HepG2 (cell line): ENCODE measurements around the gene ST3GAL2. TPM values are rescaled to one million over a fixed set of nuclear protein-coding genes. Genes with fewer than 3 reads are reported as not detected.

ENCODE experiments used
- AGO1 ChIP-seq: fragments of 200-400 bp; formaldehyde crosslinking; IDR thresholded peaks from 2 replicates; pipeline ENCODE4 v1.6.1; 2017; ENCODE audit warnings: mild to moderate bottlenecking, low read depth, low read length, moderate library complexity; ENCODE audit not compliant: poor library complexity, severe bottlenecking
- ARNT2 ChIP-seq: sonication (generic); formaldehyde crosslinking; IDR thresholded peaks from 2 replicates; pipeline ENCODE4 v1.8.0; 2022; ENCODE audit warnings: mild to moderate bottlenecking, low read depth, missing genetic modification reagents, moderate library complexity
- ESRRA ChIP-seq: sonication (generic); formaldehyde crosslinking; IDR thresholded peaks from 2 replicates; pipeline ENCODE4 v1.5.1; 2020; ENCODE audit warnings: mild to moderate bottlenecking, low read depth, missing genetic modification reagents
- KMT2B ChIP-seq: IDR thresholded peaks from 2 replicates; pipeline ENCODE4 v1.6.1; 2016; ENCODE audit warnings: missing genetic modification reagents, missing compliant biosample characterization
- MEIS1 ChIP-seq: sonication (generic); formaldehyde crosslinking; IDR thresholded peaks from 2 replicates; pipeline ENCODE4 v1.9.0; 2021; ENCODE audit warnings: mild to moderate bottlenecking, missing genetic modification reagents, moderate library complexity, borderline replicate concordance
- NONO ChIP-seq, 2 experiments: fragments of 450-650 bp in 1 of 2; sonication (generic) in 1 of 2; formaldehyde crosslinking in 1 of 2; IDR thresholded peaks in 1 of 2; conservative IDR thresholded peaks in 1 of 2; 2 replicates each; pipeline versions ENCODE4 v1.6.1 to v1.8.0; 2017 to 2022; ENCODE audit warnings: mild to moderate bottlenecking in 1 of 2, missing genetic modification reagents in 1 of 2, moderate library complexity in 1 of 2
- PHF20 ChIP-seq: sonication (generic); formaldehyde crosslinking; IDR thresholded peaks from 2 replicates; pipeline ENCODE4 v1.5.0; 2020; ENCODE audit warnings: mild to moderate bottlenecking, missing genetic modification reagents
- PRDM15 ChIP-seq: sonication (generic); formaldehyde crosslinking; IDR thresholded peaks from 2 replicates; pipeline ENCODE4 v1.4.0; 2020; ENCODE audit warnings: missing genetic modification reagents
- PRMT3 ChIP-seq: sonication (generic); formaldehyde crosslinking; IDR thresholded peaks from 2 replicates; pipeline ENCODE4 v1.8.1; 2022; ENCODE audit warnings: low read depth, mild to moderate bottlenecking, moderate library complexity, missing genetic modification reagents, borderline replicate concordance
- SCMH1 ChIP-seq: sonication (generic); formaldehyde crosslinking; IDR thresholded peaks from 2 replicates; pipeline ENCODE4 v1.9.0; 2021; ENCODE audit warnings: missing genetic modification reagents, mild to moderate bottlenecking, borderline replicate concordance
- ZFP36L1 ChIP-seq: sonication (generic); formaldehyde crosslinking; IDR thresholded peaks from 2 replicates; pipeline ENCODE4 v1.8.0; 2022; ENCODE audit warnings: mild to moderate bottlenecking, missing genetic modification reagents, moderate library complexity
- ZNF354B ChIP-seq: sonication (generic); formaldehyde crosslinking; IDR thresholded peaks from 2 replicates; pipeline ENCODE4 v1.8.0; 2022; ENCODE audit warnings: mild to moderate bottlenecking, missing genetic modification reagents
- ZNF510 ChIP-seq: sonication (generic); formaldehyde crosslinking; IDR thresholded peaks from 2 replicates; pipeline ENCODE4 v1.4.0; 2020; ENCODE audit warnings: low read depth, mild to moderate bottlenecking, missing genetic modification reagents
- ZSCAN20 ChIP-seq: sonication (generic); formaldehyde crosslinking; IDR thresholded peaks from 2 replicates; pipeline ENCODE4 v1.4.0; 2020; ENCODE audit warnings: missing genetic modification reagents, mild to moderate bottlenecking, borderline replicate concordance
- ZSCAN5A ChIP-seq: sonication (generic); formaldehyde crosslinking; IDR thresholded peaks from 2 replicates; pipeline ENCODE4 v1.8.0; 2022; ENCODE audit warnings: mild to moderate bottlenecking, missing genetic modification reagents, borderline replicate concordance
- polyA plus RNA-seq, 8 experiments: library from polyadenylated mRNA; depleted of rRNA in 3 of 8; stranded (reverse) in 7 of 8; unstranded in 1 of 8; fragments of >200 nt; fragmentation: Illumina TruSeq in 4 of 8; extraction: Trizol in 4 of 8; gene quantifications; 2 replicates each; pipeline versions ENCODE4 v1.2.1 to v1.2.3, GENCODE V29; 2011 to 2016; ENCODE audit warnings: low read depth in 4 of 8, missing spikeins in 1 of 8, mixed read lengths in 1 of 8; ENCODE audit not compliant: insufficient read depth in 1 of 8
- total RNA-seq, 5 experiments: library from RNA; depleted of rRNA; stranded (reverse); fragments of >200 nt; fragmentation: Illumina TruSeq; extraction: Trizol; gene quantifications; 2 replicates each; pipeline ENCODE4 v1.2.3, GENCODE V29; 2016; ENCODE audit warnings: low read depth in 1 of 5
- TF ChIP-seq, protein P1 (sequence below): sonication (generic); formaldehyde crosslinking; IDR thresholded peaks from 2 replicates; pipeline ENCODE4 v1.4.0; 2020; ENCODE audit warnings: missing genetic modification reagents
- TF ChIP-seq, protein P2 (sequence below): sonication (generic); formaldehyde crosslinking; IDR thresholded peaks from 2 replicates; pipeline ENCODE4 v1.9.0; 2021; ENCODE audit warnings: missing genetic modification reagents, mild to moderate bottlenecking, borderline replicate concordance

Gene ST3GAL2
- total and polyA plus RNA-seq, 2 of the 13 experiments (the other 11 are each of a cell fraction or from before 2014, with no cell fraction given) = 16.3 to 24.9 TPM

DNA sequence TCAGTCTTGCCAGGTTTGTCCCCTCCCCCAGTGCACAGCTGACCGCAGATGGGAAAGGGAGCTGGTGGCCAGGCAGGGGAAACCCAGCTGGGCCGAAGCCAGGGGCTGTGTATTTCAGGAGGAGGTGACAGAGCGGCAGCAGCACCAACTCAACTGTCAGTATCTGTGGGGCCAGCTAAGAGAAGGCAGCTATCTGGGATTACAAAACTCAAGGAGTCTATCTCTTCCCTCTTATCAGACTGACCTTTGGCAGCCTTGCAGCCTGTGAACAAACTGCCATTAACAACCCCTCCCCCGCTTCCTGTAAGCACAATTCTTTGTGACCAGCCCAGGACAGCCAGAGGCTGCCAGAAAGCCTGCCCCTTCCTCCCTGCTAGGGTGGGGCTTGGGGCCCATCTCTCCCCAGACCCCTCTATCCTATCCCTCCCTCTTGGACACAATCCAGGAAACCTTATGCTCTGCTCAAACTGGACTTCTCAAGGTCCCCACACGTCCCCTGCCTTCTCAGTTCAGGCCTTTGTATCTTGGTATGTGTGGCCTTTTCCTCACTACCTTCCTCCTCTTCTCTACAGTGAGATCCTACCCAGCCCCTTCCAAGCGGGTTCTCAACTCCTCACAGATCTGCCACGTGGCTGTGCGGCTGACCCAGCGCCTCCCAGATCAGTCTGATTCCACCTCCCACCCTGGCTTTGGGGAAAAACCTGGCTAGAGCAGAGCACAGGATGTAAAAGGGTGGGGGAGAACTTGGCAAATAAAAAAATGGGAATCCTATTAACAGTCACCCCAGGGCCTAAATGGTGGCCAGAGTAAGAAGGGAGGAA lies 10.5 kb downstream of the ST3GAL2 start (continued):
- peak; percentile 42; the same call in 1 of the 2 replicates for TF ChIP-seq PRDM15 (CRISPR knock-in tag)
- TF ChIP-seq ZNF354B (CRISPR knock-in tag) = 0 out of 2 replicates have a peak, but pooled peaks have one; percentile 22
- TF ChIP-seq ZSCAN20 (CRISPR knock-in tag) = no peak
- TF ChIP-seq NONO (IDR thresholded peaks at IDR 0.05) = no peak
- peak; percentile 44; the same call in 1 of the 2 replicates for TF ChIP-seq NONO (CRISPR knock-in tag; conservative IDR thresholded peaks at IDR 0.05)
- peak; percentile 54 for TF ChIP-seq PHF20
- TF ChIP-seq ZFP36L1 (CRISPR knock-in tag) = peak; percentile 3; the same call in 1 of the 2 replicates
- TF ChIP-seq MEIS1 (CRISPR knock-in tag) = peak; percentile 98; the same call in 1 of the 2 replicates
- TF ChIP-seq ZSCAN5A (CRISPR knock-in tag) = 0 out of 2 replicates have a peak, but pooled peaks have one; percentile 94
- peak; percentile 82 for TF ChIP-seq KMT2B
- TF ChIP-seq AGO1 = peak; percentile 44
- TF ChIP-seq PRMT3 (CRISPR knock-in tag) = no peak
- peak; percentile 90 for TF ChIP-seq ARNT2
- TF ChIP-seq SCMH1 (CRISPR knock-in tag) = no peak
- peak; percentile 66 for TF ChIP-seq ZNF510 (CRISPR knock-in tag)
- TF ChIP-seq ESRRA = 0 out of 2 replicates have a peak, but pooled peaks have one; percentile 74
- TF ChIP-seq, protein P1, sequence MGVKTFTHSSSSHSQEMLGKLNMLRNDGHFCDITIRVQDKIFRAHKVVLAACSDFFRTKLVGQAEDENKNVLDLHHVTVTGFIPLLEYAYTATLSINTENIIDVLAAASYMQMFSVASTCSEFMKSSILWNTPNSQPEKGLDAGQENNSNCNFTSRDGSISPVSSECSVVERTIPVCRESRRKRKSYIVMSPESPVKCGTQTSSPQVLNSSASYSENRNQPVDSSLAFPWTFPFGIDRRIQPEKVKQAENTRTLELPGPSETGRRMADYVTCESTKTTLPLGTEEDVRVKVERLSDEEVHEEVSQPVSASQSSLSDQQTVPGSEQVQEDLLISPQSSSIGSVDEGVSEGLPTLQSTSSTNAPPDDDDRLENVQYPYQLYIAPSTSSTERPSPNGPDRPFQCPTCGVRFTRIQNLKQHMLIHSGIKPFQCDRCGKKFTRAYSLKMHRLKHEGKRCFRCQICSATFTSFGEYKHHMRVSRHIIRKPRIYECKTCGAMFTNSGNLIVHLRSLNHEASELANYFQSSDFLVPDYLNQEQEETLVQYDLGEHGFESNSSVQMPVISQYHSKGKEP (CRISPR knock-in tag) = peak; percentile 21; the same call in 1 of the 2 replicates
- TF ChIP-seq, protein P2, sequence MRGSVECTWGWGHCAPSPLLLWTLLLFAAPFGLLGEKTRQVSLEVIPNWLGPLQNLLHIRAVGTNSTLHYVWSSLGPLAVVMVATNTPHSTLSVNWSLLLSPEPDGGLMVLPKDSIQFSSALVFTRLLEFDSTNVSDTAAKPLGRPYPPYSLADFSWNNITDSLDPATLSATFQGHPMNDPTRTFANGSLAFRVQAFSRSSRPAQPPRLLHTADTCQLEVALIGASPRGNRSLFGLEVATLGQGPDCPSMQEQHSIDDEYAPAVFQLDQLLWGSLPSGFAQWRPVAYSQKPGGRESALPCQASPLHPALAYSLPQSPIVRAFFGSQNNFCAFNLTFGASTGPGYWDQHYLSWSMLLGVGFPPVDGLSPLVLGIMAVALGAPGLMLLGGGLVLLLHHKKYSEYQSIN (CRISPR knock-in tag) = no peak
